HG02884 (cell line): ENCODE measurements around the gene CNR1.

Source experiments
- ATAC-seq: cut with Tn5 transposase; IDR thresholded peaks from one replicate; pipeline ENCODE4 v1.9.1; 2021; ENCODE audit warnings: mild to moderate bottlenecking, moderate library complexity; ENCODE audit not compliant: unreplicated experiment

Gene CNR1

DNA sequence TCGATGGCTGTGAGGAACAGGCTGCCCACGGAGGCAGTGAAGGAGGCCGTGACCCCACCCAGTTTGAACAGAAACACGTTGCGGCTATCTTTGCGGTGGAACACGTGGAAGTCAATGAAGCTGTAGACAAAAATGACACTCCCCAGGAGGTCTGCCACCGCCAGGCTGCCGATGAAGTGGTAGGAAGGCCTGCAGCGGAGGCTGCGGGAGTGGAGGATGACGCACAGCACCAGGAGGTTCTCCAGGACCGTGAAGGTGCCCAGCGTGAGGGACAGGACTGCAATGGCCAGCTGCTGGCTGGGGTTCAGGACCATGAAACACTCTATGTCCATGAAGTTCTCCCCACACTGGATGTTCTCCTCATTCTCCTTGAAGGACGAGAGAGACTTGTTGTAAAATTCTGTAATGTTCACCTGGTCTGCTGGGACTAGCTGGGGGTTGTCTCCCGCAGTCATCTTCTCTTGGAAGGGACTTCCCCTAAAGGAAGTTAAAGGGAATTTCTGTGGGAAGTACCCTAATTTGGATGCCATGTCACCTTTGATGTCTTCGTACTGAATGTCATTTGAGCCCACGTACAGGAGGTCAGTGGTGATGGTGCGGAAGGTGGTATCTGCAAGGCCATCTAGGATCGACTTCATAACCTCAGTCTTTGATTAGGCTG lies 21.4 kb downstream of the CNR1 start:
- no peak for ATAC-seq

DNA sequence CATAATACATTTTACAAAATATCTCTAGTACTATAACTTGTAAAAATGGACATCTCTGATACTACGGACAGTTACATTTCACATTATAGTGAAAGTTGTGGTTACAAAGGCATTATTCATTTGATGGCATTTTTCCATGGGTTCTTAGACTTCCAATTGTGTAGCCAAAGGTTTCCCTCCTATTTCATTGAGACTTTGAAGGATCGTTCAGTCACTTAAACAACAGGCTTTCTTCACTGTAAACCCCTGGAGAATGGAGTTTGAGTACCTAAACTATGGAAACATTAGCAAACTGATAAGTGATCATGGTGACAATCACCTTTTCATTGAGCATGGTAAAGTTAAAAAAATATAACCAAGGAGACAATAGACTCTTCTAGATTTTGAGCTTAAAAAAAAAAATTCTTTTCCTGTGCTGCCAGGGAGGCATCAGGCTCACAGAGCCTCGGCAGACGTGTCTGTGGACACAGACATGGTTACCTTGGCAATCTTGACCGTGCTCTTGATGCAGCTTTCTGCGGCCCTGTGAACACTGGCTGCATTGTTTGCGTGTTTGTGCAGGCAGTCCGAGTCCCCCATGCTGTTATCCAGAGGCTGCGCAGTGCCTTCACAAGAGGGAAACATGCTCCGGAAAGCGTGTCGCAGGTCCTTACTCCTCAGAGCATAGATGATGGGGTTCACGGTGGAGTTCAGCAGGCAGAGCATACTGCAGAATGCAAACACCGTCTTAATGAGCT lies 22.6 kb downstream of the CNR1 start:
- ATAC-seq = no peak

- ATAC-seq = no peak
Measured at GRCh38 chr6:88142297-88142668, 23.9 kb downstream of the CNR1 start.

GRCh38 chr6:88141561-88142296 lies 24.4 kb downstream of the CNR1 start:
- peak; percentile 93 for ATAC-seq

- ATAC-seq = no peak
Measured at GRCh38 chr6:88137915-88138314, 28.2 kb downstream of the CNR1 start.

DNA sequence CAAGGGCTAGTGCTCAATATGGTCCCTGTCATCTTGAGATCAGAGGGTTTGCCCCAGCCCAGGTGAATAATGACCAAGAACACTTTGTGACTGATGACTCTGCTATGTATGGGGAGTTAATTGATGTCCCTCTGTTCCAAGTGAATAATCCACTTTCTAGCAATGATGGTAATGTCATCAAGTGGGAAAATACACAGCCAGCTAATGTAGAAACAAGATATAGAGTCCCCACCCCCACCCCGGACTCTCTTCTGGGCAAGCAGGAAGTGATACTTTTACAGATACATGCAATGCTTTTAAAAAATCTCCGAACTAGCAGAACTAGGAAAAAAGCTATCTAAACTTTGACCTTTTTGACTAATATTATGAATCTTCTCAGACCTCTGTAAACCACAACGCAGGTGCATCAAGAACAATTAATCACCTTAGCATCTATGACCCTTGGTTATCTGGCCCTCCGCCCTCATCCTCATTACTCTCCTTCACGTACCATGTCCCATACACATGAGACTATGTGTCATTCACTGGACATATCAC lies 30.5 kb downstream of the CNR1 start:
- peak; percentile 76 for ATAC-seq

- ATAC-seq = no peak
Measured at GRCh38 chr6:88134575-88134974, 31.6 kb downstream of the CNR1 start.

DNA sequence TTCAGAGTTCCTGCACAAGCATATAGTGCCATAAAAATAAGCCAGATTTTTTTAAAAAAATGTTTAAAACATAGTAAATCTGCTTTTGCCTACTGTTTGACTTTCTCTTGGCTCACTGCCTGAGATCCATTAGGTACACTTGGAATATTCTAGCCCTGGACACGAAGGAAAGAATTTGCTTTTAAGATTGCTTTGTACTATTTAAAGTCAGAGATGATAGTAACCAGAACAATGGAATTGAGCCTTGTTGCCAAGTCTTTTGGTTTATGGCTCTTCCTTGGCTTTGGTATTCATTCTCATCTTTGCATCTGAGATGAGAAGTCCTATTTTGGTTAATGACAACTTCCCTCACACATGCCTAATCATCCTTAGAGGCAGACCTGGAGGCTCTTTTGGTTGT lies 32.4 kb downstream of the CNR1 start:
- ATAC-seq = no peak

GRCh38 chr6:88124925-88125557 lies 41.1 kb downstream of the CNR1 start:
- ATAC-seq = no peak

DNA sequence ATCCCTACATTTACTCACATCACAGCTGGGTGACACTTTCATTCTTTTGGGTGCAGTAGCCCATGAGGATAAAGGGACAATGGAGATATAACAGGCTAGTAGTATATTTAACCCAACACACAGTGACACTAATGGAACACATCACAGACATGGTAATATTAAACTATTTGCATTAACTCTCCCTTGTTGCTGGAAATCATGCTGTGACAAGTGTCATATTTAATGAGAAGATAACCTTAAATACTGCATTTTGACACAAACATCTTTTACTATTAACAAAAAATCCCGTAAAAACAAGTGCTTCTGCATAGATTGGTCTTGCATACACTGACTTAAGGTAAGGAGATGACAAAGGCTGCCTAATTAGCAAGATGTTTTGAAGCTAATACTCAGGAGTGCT lies 45.5 kb downstream of the CNR1 start:
- ATAC-seq = no peak

GRCh38 chr6:88119769-88120168 lies 46.4 kb downstream of the CNR1 start:
- no peak for ATAC-seq

- ATAC-seq = no peak
Measured at GRCh38 chr6:88116276-88116675, 49.9 kb downstream of the CNR1 start.

DNA sequence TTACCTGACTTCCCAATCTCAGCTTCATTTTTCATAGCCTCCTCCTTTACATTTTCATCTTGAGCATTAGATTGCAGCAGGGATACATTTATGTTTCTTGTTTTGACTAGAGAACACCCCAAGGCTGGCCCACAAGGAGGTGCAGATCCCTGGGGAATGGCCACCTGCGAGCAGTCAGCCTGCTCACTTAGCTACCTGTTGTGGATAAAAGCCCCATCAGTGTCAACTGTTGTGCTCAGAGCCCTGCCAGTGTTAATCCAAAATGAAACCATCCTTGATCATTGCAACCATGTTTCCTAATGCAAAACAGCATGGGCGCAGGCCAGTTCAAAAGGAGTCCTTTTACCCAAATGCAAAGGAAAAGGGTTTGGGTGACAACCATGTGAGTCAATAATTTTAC lies 50.8 kb downstream of the CNR1 start:
- ATAC-seq = no peak

DNA sequence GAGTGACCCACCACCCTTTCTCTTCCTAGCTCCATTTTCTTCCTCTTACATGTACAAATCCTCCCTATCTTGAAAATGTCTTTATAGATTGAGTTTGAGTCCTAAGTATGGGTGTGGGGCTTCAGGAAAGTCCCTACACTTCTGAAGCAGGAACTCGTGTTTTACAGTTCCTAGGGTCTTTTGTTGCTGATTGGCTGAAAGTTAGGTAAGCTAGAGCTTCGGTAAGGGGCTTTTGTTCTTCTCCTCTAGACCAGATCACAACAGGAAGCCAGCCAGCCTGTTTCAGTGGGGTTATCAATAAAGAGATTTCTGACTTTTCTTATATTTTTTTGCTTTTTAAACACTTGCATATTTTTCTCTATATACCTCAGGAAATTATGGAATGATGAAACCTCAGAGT lies 51.3 kb downstream of the CNR1 start:
- ATAC-seq = no peak

- ATAC-seq = no peak
Measured at GRCh38 chr6:88111991-88112390, 54.2 kb downstream of the CNR1 start.

GRCh38 chr6:88107241-88107640 lies 58.9 kb downstream of the CNR1 start:
- no peak for ATAC-seq

DNA sequence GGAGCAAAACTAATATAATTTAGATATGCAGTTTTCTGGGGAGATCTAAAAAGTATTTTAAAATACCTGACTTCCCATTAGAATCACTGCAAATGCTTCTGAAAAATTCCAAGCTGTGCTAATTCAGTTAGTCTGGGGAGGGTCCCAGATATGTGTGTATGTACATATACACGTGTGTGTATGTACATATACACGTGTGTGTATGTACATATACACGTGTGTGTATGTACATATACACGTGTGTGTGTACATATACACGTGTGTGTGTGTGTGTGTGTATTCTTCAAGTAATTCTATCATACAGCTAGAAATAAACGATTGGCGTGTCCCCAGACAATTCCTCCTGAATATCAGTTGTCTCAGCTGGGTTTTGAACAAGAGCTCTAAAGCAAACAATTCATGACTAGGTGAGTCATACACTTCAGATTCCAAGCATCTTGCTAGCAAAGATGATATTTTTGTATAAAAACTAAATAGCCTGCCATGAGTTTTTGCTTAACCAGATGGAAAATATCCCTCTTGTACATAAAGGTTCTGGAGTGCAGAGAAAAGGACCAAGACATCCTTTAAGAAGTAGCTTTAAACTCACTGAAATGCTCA lies 60.3 kb downstream of the CNR1 start:
- ATAC-seq = no peak
